Immature natural killer cell (primary cell): ENCODE data around the gene PSME2. TPM values are rescaled to one million over a fixed set of nuclear protein-coding genes. Genes with fewer than 3 reads are reported as not detected.
"Not testable (repeated sequence)": the region's sequence is repeated elsewhere in the genome, so short reads cannot be mapped to it uniquely, and the experiment has no call there.

Experiments used
- DNase-seq, 3 donors: peaks; one replicate each; pipeline ENCODE4 v3.0.0; 2022; ENCODE audit warnings: mixed read lengths in 1 of 3
- H3K27ac Mint-ChIP-seq, 6 donors: one replicate each; pipeline ENCODE4 v1.8.0; 2020; ENCODE audit warnings: mixed read lengths in 6 of 6, mild to moderate bottlenecking in 5 of 6, inconsistent platforms in 4 of 6, moderate library complexity in 3 of 6
- H3K27me3 Mint-ChIP-seq, 3 donors: one replicate each; pipeline ENCODE4 v1.8.0; 2020 to 2021; ENCODE audit warnings: low read depth in 3 of 3, mild to moderate bottlenecking in 3 of 3, mixed read lengths in 3 of 3, moderate library complexity in 3 of 3, inconsistent platforms in 1 of 3
- H3K36me3 Mint-ChIP-seq, 3 donors: one replicate each; pipeline ENCODE4 v1.8.0; 2020; ENCODE audit warnings: mixed read lengths in 3 of 3, inconsistent platforms in 2 of 3, mild to moderate bottlenecking in 2 of 3
- H3K4me1 Mint-ChIP-seq, 2 donors: one replicate each; pipeline ENCODE4 v1.8.0; 2020; ENCODE audit warnings: inconsistent platforms in 2 of 2, mild to moderate bottlenecking in 2 of 2, mixed read lengths in 2 of 2, moderate library complexity in 1 of 2
- H3K4me3 Mint-ChIP-seq, 5 donors: one replicate each; pipeline ENCODE4 v1.8.0; 2020; ENCODE audit warnings: mild to moderate bottlenecking in 5 of 5, mixed read lengths in 5 of 5, inconsistent platforms in 3 of 5, moderate library complexity in 3 of 5
- H3K9me3 Mint-ChIP-seq, 6 donors: one replicate each; pipeline ENCODE4 v1.8.0; 2020; ENCODE audit warnings: mild to moderate bottlenecking in 6 of 6, mixed read lengths in 6 of 6, inconsistent platforms in 4 of 6, moderate library complexity in 3 of 6
- polyA plus RNA-seq, 3 donors: library from polyadenylated mRNA; unstranded; fragments of 300-500 nt; fragmentation: Illumina TruSeq; gene quantifications; one replicate each; pipeline ENCODE4 v1.2.3, GENCODE V29; 2021

Gene PSME2
- polyA plus RNA-seq, 3 donors from 2014 or later, result 650 to 1,160 (median 776) TPM

- Mint-ChIP-seq H3K27me3 (peaks cover 8 to 16% (median 12%) of the 10 kb centered on the region in 3 donors), H3K27ac (peak overlapping the region in 1 of 6 donors; percentile 32), H3K4me1 (peaks cover 30 to 37% of the 10 kb centered on the region in 2 donors), H3K36me3 (peaks cover 22 to 42% (median 22%) of the 10 kb centered on the region in 3 donors), H3K9me3 (no peaks in the 10 kb centered on the region), H3K4me3 (no peak overlapping the region)
- no peak for DNase-seq
Measured at GRCh38 chr14:24117179-24117578, 29.2 kb downstream of the PSME2 start.

GRCh38 chr14:24116128-24116814 is 30.1 kb downstream of the PSME2 start:
- H3K4me1 Mint-ChIP-seq, result peaks cover 30 to 37% of the 10 kb centered on the region in 2 donors
- no peaks in the 10 kb centered on the region for H3K9me3 Mint-ChIP-seq
- DNase-seq, result no peak
- H3K27me3 Mint-ChIP-seq, result peaks cover 8 to 16% (median 12%) of the 10 kb centered on the region in 3 donors
- H3K27ac Mint-ChIP-seq, result peak overlapping the region; percentile 37 to 100 (median 98)
- H3K36me3 Mint-ChIP-seq, result peaks cover 18 to 37% (median 18%) of the 10 kb centered on the region in 3 donors
- H3K4me3 Mint-ChIP-seq, result peak overlapping the region; percentile 96 to 100 (median 98)

GRCh38 chr14:24115422-24116127 is 30.8 kb downstream of the PSME2 start:
- DNase-seq, result no peak
- peaks cover 8 to 16% (median 12%) of the 10 kb centered on the region in 3 donors for H3K27me3 Mint-ChIP-seq
- H3K36me3 Mint-ChIP-seq, result peaks cover 18 to 32% (median 18%) of the 10 kb centered on the region in 3 donors
- H3K4me3 Mint-ChIP-seq, result peak overlapping the region; percentile 96 to 100 (median 98)
- peak overlapping the region; percentile 97 to 100 (median 98) for H3K27ac Mint-ChIP-seq
- no peaks in the 10 kb centered on the region for H3K9me3 Mint-ChIP-seq
- peaks cover 30 to 37% of the 10 kb centered on the region in 2 donors for H3K4me1 Mint-ChIP-seq

GRCh38 chr14:24114532-24115421 is 31.6 kb downstream of the PSME2 start, which contains the start of the genes DCAF11 and NRL:
TSS of gene DCAF11 (plus strand) at chr14:24114777. CDS start at chr14:24115595, 818 bp downstream.
TSS of gene NRL (minus strand) at chr14:24114949. CDS start at chr14:24082848, 32,101 bp downstream.
- no peaks in the 10 kb centered on the region for H3K9me3 Mint-ChIP-seq
- H3K36me3 Mint-ChIP-seq, result peaks cover 18 to 29% (median 18%) of the 10 kb centered on the region in 3 donors
- peaks cover 8 to 16% (median 12%) of the 10 kb centered on the region in 3 donors for H3K27me3 Mint-ChIP-seq
- peak within 1 kb of the TSS; percentile 96 to 100 (median 98) for H3K4me3 Mint-ChIP-seq
- peak; percentile 100 for DNase-seq
- H3K27ac Mint-ChIP-seq, result peak within 1 kb of the TSS; percentile 97 to 100 (median 98)
- peaks cover 30 to 37% of the 10 kb centered on the region in 2 donors for H3K4me1 Mint-ChIP-seq

GRCh38 chr14:24113801-24114531 is 32.4 kb downstream of the PSME2 start:
- Mint-ChIP-seq H3K27ac (peak overlapping the region; percentile 97 to 100 (median 98)), H3K27me3 (peaks cover 8 to 16% (median 12%) of the 10 kb centered on the region in 3 donors), H3K9me3 (no peaks in the 10 kb centered on the region), H3K36me3 (peaks cover 10 to 21% (median 12%) of the 10 kb centered on the region in 3 donors), H3K4me1 (peaks cover 32 to 40% of the 10 kb centered on the region in 2 donors), H3K4me3 (peak overlapping the region; percentile 96 to 100 (median 98))
- DNase-seq, result peak; percentile 85 to 88 (median 87)

GRCh38 chr14:24113379-24113800 is 33.0 kb downstream of the PSME2 start:
- peak overlapping the region; percentile 97 to 100 (median 98) for H3K27ac Mint-ChIP-seq
- H3K4me3 Mint-ChIP-seq, result peak overlapping the region; percentile 96 to 100 (median 98)
- H3K9me3 Mint-ChIP-seq, result no peaks in the 10 kb centered on the region
- H3K36me3 Mint-ChIP-seq, result peaks cover 4 to 15% (median 6%) of the 10 kb centered on the region in 3 donors
- no peak for DNase-seq
- H3K4me1 Mint-ChIP-seq, result peaks cover 36 to 42% of the 10 kb centered on the region in 2 donors
- H3K27me3 Mint-ChIP-seq, result peaks cover 8 to 16% (median 12%) of the 10 kb centered on the region in 3 donors

GRCh38 chr14:24110523-24110922 is 35.9 kb downstream of the PSME2 start:
- Mint-ChIP-seq H3K4me1 (peaks cover 17 to 21% of the 10 kb centered on the region in 2 donors), H3K36me3 (peaks cover 0 to 5% (median 0%) of the 10 kb centered on the region in 3 donors), H3K27ac (peak overlapping the region in 3 of 6 donors; percentile 14 to 80 (median 54)), H3K4me3 (no peak overlapping the region), H3K9me3 (no peaks in the 10 kb centered on the region), H3K27me3 (peaks cover 8 to 16% (median 12%) of the 10 kb centered on the region in 3 donors)
- no peak for DNase-seq

- H3K36me3 Mint-ChIP-seq, result peaks cover 0 to 3% (median 0%) of the 10 kb centered on the region in 3 donors
- peaks cover 7 to 12% (median 11%) of the 10 kb centered on the region in 3 donors for H3K27me3 Mint-ChIP-seq
- DNase-seq, result no peak
- no peaks in the 10 kb centered on the region for H3K9me3 Mint-ChIP-seq
- H3K27ac Mint-ChIP-seq, result no peak overlapping the region
- H3K4me1 Mint-ChIP-seq, result peaks cover 12 to 16% of the 10 kb centered on the region in 2 donors
- H3K4me3 Mint-ChIP-seq, result no peak overlapping the region
Measured at GRCh38 chr14:24110060-24110459, 36.4 kb downstream of the PSME2 start.

GRCh38 chr14:24108336-24108874 is 38.0 kb downstream of the PSME2 start:
- Mint-ChIP-seq H3K4me1 (peaks cover 10 to 13% of the 10 kb centered on the region in 2 donors), H3K27ac (peak overlapping the region; percentile 85 to 98 (median 94)), H3K9me3 (no peaks in the 10 kb centered on the region), H3K4me3 (peak overlapping the region in 2 of 5 donors; percentile 2 to 42), H3K27me3 (no peaks in the 10 kb centered on the region), H3K36me3 (peaks cover 7 to 11% (median 9%) of the 10 kb centered on the region in 3 donors)
- DNase-seq, result no peak

GRCh38 chr14:24106672-24107271 is 39.6 kb downstream of the PSME2 start:
- H3K36me3 Mint-ChIP-seq, result peaks cover 7 to 19% (median 11%) of the 10 kb centered on the region in 3 donors
- H3K9me3 Mint-ChIP-seq, result no peaks in the 10 kb centered on the region
- no peak for DNase-seq
- H3K27ac Mint-ChIP-seq, result no peak overlapping the region
- peaks cover 10% of the 10 kb centered on the region in 2 donors for H3K4me1 Mint-ChIP-seq
- H3K4me3 Mint-ChIP-seq, result no peak overlapping the region
- H3K27me3 Mint-ChIP-seq, result no peaks in the 10 kb centered on the region

GRCh38 chr14:24105609-24106239 is 40.7 kb downstream of the PSME2 start:
- H3K9me3 Mint-ChIP-seq, DNase-seq, H3K27ac Mint-ChIP-seq, H3K27me3 Mint-ChIP-seq, H3K4me3 Mint-ChIP-seq: not testable (repeated sequence)
- peaks cover 7 to 23% (median 15%) of the 10 kb centered on the region in 3 donors for H3K36me3 Mint-ChIP-seq
- peaks cover 10% of the 10 kb centered on the region in 2 donors for H3K4me1 Mint-ChIP-seq
